Stimulated activated CD8-positive, alpha-beta memory T cell treated with anti-CD3 and anti-CD28 coated beads, Interleukin-2, amount 100 ng/mL, for 1 hour (primary cell): ENCODE results near the gene WWTR1.

Experiments
- DNase-seq, 2 donors: peaks; one replicate each; pipeline ENCODE4 v3.0.0-alpha.2; 2020; ENCODE audit warnings: low read depth in 2 of 2

WWTR1 gene

GRCh38 chr3:149473357-149474249, 184.2 kb downstream of the WWTR1 start:
- no peak for DNase-seq

- DNase-seq: no peak
Observed at GRCh38 chr3:149472030-149472797, 185.6 kb downstream of the WWTR1 start.

GRCh38 chr3:149470381-149470780, 187.4 kb downstream of the WWTR1 start:
- no peak for DNase-seq

GRCh38 chr3:149468504-149469212, 189.2 kb downstream of the WWTR1 start:
- no peak for DNase-seq
